OCI-LY1 (cell line): ENCODE data around the gene FAH.

Experiments
- EZH2 ChIP-seq: fragments of 200-600 bp; sonication (generic), shearing (Covaris generic); IDR thresholded peaks from 2 replicates; pipeline ENCODE4 v1.8.0; 2017; ENCODE audit warnings: borderline replicate concordance, mixed run types, mild to moderate bottlenecking, antibody characterized with exemption, low read length, moderate library complexity, mixed read lengths
- TF ChIP-seq, protein P1 (sequence below): fragments of 200-600 bp; sonication (generic), shearing (Covaris generic); IDR thresholded peaks from 2 replicates; pipeline ENCODE4 v1.5.1; 2017; ENCODE audit warnings: mild to moderate bottlenecking, antibody characterized with exemption, low read length, moderate library complexity, mixed read lengths

DNA sequence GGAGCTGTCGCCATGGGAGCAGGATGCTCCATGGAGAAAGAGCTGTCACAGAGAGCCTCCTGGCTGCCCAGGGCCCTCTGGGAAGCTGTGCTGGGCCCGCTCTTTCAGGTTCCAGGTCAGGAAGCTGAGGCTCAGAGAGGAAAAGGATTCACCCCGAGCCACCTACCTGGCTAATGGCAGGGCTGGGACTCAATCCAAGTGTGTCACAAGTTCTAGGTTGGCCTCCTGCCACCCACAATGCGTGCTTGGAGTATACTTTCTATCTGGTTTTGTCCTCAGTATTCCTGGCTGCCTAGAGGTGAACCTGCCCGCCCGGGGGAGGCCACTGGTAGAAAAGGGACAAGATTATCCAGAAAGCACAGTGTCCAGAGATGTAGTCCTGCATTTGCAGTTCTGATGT lies 23.6 kb downstream of the FAH start:
- TF ChIP-seq, protein P1, sequence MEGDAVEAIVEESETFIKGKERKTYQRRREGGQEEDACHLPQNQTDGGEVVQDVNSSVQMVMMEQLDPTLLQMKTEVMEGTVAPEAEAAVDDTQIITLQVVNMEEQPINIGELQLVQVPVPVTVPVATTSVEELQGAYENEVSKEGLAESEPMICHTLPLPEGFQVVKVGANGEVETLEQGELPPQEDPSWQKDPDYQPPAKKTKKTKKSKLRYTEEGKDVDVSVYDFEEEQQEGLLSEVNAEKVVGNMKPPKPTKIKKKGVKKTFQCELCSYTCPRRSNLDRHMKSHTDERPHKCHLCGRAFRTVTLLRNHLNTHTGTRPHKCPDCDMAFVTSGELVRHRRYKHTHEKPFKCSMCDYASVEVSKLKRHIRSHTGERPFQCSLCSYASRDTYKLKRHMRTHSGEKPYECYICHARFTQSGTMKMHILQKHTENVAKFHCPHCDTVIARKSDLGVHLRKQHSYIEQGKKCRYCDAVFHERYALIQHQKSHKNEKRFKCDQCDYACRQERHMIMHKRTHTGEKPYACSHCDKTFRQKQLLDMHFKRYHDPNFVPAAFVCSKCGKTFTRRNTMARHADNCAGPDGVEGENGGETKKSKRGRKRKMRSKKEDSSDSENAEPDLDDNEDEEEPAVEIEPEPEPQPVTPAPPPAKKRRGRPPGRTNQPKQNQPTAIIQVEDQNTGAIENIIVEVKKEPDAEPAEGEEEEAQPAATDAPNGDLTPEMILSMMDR, result no peak
- no peak for TF ChIP-seq EZH2
